Fibroblast of skin of left quadriceps (primary cell): ENCODE measurements around the gene ATP8B3.
"Not testable (repeated sequence)": the region's sequence is repeated elsewhere in the genome, so short reads cannot be mapped to it uniquely, and the experiment has no call there.

Experiments used
- DNase-seq, 2 experiments: peaks; one replicate each; pipeline ENCODE4 v3.0.0-alpha.2; 2013; ENCODE audit warnings: low read depth in 2 of 2

Gene ATP8B3

GRCh38 chr19:1797313-1797712 lies 14.8 kb downstream of the ATP8B3 start:
- DNase-seq, result not testable (repeated sequence)

GRCh38 chr19:1796395-1797142 lies 15.5 kb downstream of the ATP8B3 start:
- DNase-seq, result no peak

GRCh38 chr19:1794424-1795172 lies 17.5 kb downstream of the ATP8B3 start:
- no peak for DNase-seq

GRCh38 chr19:1791879-1792278 lies 20.2 kb downstream of the ATP8B3 start:
- DNase-seq, result no peak

GRCh38 chr19:1790054-1790792 lies 21.9 kb downstream of the ATP8B3 start:
- no peak for DNase-seq

- no peak for DNase-seq
Measured at GRCh38 chr19:1789261-1790041, 22.6 kb downstream of the ATP8B3 start.

- DNase-seq, result no peak
Measured at GRCh38 chr19:1787116-1787515, 25.0 kb downstream of the ATP8B3 start.

- no peak for DNase-seq
Measured at GRCh38 chr19:1786668-1787067, 25.4 kb downstream of the ATP8B3 start.

- no peak for DNase-seq
Measured at GRCh38 chr19:1785310-1785709, 26.8 kb downstream of the ATP8B3 start.

GRCh38 chr19:1783874-1784273 lies 28.2 kb downstream of the ATP8B3 start:
- DNase-seq, result no peak

- DNase-seq, result no peak
Measured at GRCh38 chr19:1783354-1783753, 28.7 kb downstream of the ATP8B3 start.

- DNase-seq, result no peak
Measured at GRCh38 chr19:1782521-1782920, 29.6 kb downstream of the ATP8B3 start.

- DNase-seq, result no peak
Measured at GRCh38 chr19:1780272-1780958, 31.7 kb downstream of the ATP8B3 start.

- DNase-seq, result no peak
Measured at GRCh38 chr19:1779574-1779973, 32.5 kb downstream of the ATP8B3 start.

- no peak for DNase-seq
Measured at GRCh38 chr19:1777149-1777548, 34.9 kb downstream of the ATP8B3 start.

GRCh38 chr19:1776606-1777147 lies 35.4 kb downstream of the ATP8B3 start:
- DNase-seq, result no peak

- no peak for DNase-seq
Measured at GRCh38 chr19:1775951-1776605, 36.0 kb downstream of the ATP8B3 start.

GRCh38 chr19:1774989-1775772 lies 36.9 kb downstream of the ATP8B3 start:
- no peak for DNase-seq

GRCh38 chr19:1773184-1773583 lies 38.9 kb downstream of the ATP8B3 start:
- DNase-seq, result no peak
